Retinal pigment epithelial cell (primary cell): ENCODE data around the gene COLEC11.

Experiments
- DNase-seq: peaks from one replicate; pipeline ENCODE4 v3.0.0-alpha.2; 2010; ENCODE audit warnings: low read depth
- H3K4me3 ChIP-seq: 2 replicates; pipeline ENCODE4 v1.5.1; 2011; ENCODE audit warnings: mild to moderate bottlenecking, low read length, control low read depth, moderate library complexity
- TF ChIP-seq, protein P1 (sequence below): conservative IDR thresholded peaks from 2 replicates; pipeline ENCODE4 v1.5.1; 2011; ENCODE audit warnings: low read depth, low read length, control low read depth, inconsistent platforms

Gene COLEC11

GRCh38 chr2:3625186-3625585, 30.3 kb downstream of the COLEC11 start:
- TF ChIP-seq, protein P1, sequence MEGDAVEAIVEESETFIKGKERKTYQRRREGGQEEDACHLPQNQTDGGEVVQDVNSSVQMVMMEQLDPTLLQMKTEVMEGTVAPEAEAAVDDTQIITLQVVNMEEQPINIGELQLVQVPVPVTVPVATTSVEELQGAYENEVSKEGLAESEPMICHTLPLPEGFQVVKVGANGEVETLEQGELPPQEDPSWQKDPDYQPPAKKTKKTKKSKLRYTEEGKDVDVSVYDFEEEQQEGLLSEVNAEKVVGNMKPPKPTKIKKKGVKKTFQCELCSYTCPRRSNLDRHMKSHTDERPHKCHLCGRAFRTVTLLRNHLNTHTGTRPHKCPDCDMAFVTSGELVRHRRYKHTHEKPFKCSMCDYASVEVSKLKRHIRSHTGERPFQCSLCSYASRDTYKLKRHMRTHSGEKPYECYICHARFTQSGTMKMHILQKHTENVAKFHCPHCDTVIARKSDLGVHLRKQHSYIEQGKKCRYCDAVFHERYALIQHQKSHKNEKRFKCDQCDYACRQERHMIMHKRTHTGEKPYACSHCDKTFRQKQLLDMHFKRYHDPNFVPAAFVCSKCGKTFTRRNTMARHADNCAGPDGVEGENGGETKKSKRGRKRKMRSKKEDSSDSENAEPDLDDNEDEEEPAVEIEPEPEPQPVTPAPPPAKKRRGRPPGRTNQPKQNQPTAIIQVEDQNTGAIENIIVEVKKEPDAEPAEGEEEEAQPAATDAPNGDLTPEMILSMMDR, result no peak
- no peak for DNase-seq
- H3K4me3 ChIP-seq, result no peak overlapping the region

GRCh38 chr2:3626118-3626811, 31.4 kb downstream of the COLEC11 start:
- no peak for DNase-seq
- H3K4me3 ChIP-seq, result no peak overlapping the region
- TF ChIP-seq, protein P1, result no peak

- TF ChIP-seq, protein P1, result no peak
- no peak for DNase-seq
- H3K4me3 ChIP-seq, result no peak overlapping the region
These were observed 32.0 kb downstream of the COLEC11 start for GRCh38 chr2:3626812-3627499.

DNA sequence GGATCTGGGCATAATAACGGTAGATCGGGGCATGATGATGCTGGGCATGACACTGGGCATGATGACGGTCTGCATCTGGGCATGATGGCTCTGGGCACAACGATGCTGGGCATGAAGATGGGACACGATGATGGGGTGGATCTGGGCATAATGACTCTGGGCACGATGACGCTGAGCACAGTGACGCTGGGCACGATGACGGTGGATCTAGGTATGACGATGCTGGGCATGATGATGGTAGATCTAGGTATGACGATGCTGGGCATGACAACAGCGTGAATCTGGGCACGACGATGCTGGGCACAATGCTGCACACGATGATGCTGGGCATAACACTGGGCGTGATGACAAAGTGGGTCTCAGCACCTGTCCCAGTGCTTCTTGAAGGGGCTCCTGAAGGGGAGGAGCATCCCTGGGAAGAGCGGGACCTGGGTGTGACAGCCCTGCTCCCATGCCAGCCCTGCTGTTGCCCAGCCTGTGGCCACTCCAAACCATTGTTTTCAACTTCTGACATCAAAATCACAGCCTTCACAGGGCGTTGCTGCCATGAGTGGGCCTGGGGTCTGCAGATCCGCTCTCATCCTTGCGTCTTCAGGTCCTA, 32.7 kb downstream of the COLEC11 start:
- no peak for DNase-seq
- TF ChIP-seq, protein P1, result no peak
- no peak overlapping the region for H3K4me3 ChIP-seq

- H3K4me3 ChIP-seq, result no peak overlapping the region
- TF ChIP-seq, protein P1, result no peak
- no peak for DNase-seq
These were observed 33.3 kb downstream of the COLEC11 start for GRCh38 chr2:3628241-3628679.

DNA sequence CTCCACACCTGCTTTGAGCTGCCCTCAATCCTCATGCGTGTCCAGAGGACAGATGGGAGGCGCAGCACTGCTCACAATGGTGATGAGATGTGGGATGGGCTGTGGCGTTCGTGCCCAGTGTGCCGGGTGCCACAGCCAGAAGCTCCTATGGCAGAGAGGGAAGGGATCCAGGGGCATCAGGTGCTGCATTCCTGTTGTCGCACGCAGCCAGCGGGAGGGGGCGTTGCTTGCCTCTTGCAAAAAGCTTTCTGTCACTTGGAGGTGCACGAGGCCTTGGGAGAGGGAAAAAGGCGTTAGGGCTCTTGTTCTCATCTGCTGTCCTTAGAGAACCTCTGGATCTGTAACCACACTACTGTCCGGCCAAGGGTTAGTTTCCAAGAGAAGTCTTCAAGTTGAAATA, 33.9 kb downstream of the COLEC11 start:
- H3K4me3 ChIP-seq, result no peak overlapping the region
- DNase-seq, result no peak
- TF ChIP-seq, protein P1, result peak; percentile 31
